Testis (tissue), 3 donors: ENCODE results near the gene IMMP2L. TPM values are rescaled to one million over a fixed set of nuclear protein-coding genes. Genes with fewer than 3 reads are reported as not detected.
A peak's percentile ranks its signal among the peaks of the same experiment; 100 is the strongest.

Source experiments
- DNase-seq: peaks from one replicate; pipeline ENCODE4 v3.0.0-alpha.2; 2019
- H3K27ac ChIP-seq, 2 donors: fragments of 200-600 bp; sonication (generic); one replicate each; pipeline ENCODE4 v1.5.1; 2019
- H3K27me3 ChIP-seq: fragments of 200-600 bp; sonication (generic); one replicate; pipeline ENCODE4 v1.5.1; 2019
- H3K36me3 ChIP-seq: fragments of 200-600 bp; sonication (generic); one replicate; pipeline ENCODE4 v1.5.1; 2017; ENCODE audit warnings: low read depth; ENCODE audit errors: missing control alignments
- H3K4me1 ChIP-seq: fragments of 200-600 bp; sonication (generic); one replicate; pipeline ENCODE4 v1.5.1; 2019
- H3K4me3 ChIP-seq, 2 donors: fragments of 200-600 bp; sonication (generic); one replicate each; pipeline ENCODE4 v1.5.1; 2017 to 2019
- H3K9me3 ChIP-seq: fragments of 200-600 bp; sonication (generic); one replicate; pipeline ENCODE4 v1.5.1; 2017
- CTCF ChIP-seq, 3 experiments: fragments of 450-650 bp in 2 of 3; fragments of 200-600 bp in 1 of 3; sonication (generic) in 1 of 3; IDR thresholded peaks; one replicate each; pipeline ENCODE4 v1.5.1; 2016 to 2019; ENCODE audit warnings: antibody characterized with exemption in 3 of 3, mild to moderate bottlenecking in 2 of 3, moderate library complexity in 1 of 3
- POLR2A ChIP-seq: fragments of 450-650 bp; IDR thresholded peaks from one replicate; pipeline ENCODE4 v1.6.1; 2017; ENCODE audit warnings: antibody characterized with exemption, mild to moderate bottlenecking, moderate library complexity
- WGBS, 2 donors: methylation state at CpG; one replicate each; pipeline ENCODE4 v1.1.5; 2018; 5-methylcytosine and 5-hydroxymethylcytosine counted together
- intact Hi-C: fragments of 100-400 bp; cut with DNase I; formaldehyde crosslinking; loops from one replicate; pipeline ENCODE4 v1.15.1; 2023; ENCODE audit warnings: low total_unique reads
- polyA plus RNA-seq: library from polyadenylated mRNA; stranded (reverse); fragments of 350-450 nt; fragmentation: Illumina TruSeq; extraction: RNeasy Lipid Tissue Mini Kit (QIAGEN cat#74804); gene quantifications from one replicate; pipeline ENCODE4 v1.2.3, GENCODE V29; 2014; ENCODE audit warnings: low read depth, low replicate concordance; ENCODE audit not compliant: insufficient read depth
- total RNA-seq, 2 donors: library from RNA; depleted of rRNA; stranded (reverse); fragments of >200 nt; gene quantifications; one replicate each; pipeline ENCODE4 v1.2.3, GENCODE V29; 2016

IMMP2L gene
- total and polyA plus RNA-seq, 3 donors from 2014 or later: 10.7 to 12.4 (median 11.2) TPM

GRCh38 chr7:111146136-111146535, 416.2 kb downstream of the IMMP2L start:
- peak overlapping the region; percentile 54 to 80 for H3K27ac ChIP-seq
- no peaks in the 10 kb centered on the region for H3K36me3 ChIP-seq
- intact Hi-C loops: no loop called here
- H3K4me3 ChIP-seq: no peak overlapping the region
- no peak for DNase-seq
- H3K27me3 ChIP-seq: no peaks in the 10 kb centered on the region
- H3K4me1 ChIP-seq: peaks cover 23% of the 10 kb centered on the region
- TF ChIP-seq POLR2A (no peak), CTCF (IDR thresholded peaks at IDR 0.05) (no peak)
- H3K9me3 ChIP-seq: no peaks in the 10 kb centered on the region

GRCh38 chr7:111145472-111145871, 416.8 kb downstream of the IMMP2L start:
- WGBS, 2 donors: 25 to 57% methylated on average over 2 of the region's 2 CpGs
- Histone ChIP-seq H3K4me1 (peaks cover 27% of the 10 kb centered on the region), H3K36me3 (no peaks in the 10 kb centered on the region), H3K27ac (peak overlapping the region; percentile 54 to 80), H3K9me3 (no peaks in the 10 kb centered on the region), H3K27me3 (no peaks in the 10 kb centered on the region), H3K4me3 (no peak overlapping the region)
- peak; percentile 76 for DNase-seq
- TF ChIP-seq CTCF (IDR thresholded peaks at IDR 0.05) (no peak), POLR2A (no peak)
- intact Hi-C loops: no loop called here

DNA sequence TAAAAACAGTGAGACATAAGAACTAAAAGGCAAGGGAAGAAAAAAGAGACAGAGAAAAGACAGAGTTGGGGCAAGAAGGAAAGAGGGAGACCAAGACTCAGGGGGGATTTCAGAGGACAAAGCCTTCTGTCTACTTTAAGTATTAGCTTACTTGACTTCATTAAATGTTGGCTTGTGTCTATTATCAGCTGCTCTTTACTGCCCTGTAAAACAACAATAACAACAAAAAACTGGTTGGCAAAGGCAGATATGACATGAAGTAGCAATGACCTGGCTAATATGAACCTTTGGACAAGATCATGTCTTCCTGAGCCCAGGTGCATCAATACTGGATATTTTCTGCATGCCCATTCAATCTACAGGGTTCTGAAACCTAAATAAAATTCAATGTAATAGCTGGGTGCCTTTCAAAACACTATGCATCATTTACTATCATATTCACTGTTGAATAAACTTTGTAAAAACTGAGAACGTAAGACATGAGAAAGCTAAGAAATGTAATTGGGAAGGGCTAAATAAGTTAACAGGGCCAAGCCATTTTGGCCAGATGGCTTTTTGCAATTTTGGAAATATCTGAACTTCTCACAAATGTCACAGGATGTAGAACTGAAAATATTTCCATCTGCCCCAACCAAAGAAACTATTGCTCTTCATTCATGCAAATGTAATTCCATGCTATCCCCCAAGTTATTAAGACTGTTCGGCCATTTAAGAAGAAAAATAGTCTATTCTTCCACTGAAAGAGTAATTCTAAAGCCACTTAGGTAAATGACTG, 422.0 kb downstream of the IMMP2L start:
- no peak overlapping the region for H3K4me3 ChIP-seq
- H3K36me3 ChIP-seq: no peaks in the 10 kb centered on the region
- WGBS, 2 donors: 66 to 79% methylated on average over 2 of the region's 2 CpGs
- H3K9me3 ChIP-seq: no peaks in the 10 kb centered on the region
- no peak for DNase-seq
- peaks cover 44% of the 10 kb centered on the region for H3K4me1 ChIP-seq
- H3K27me3 ChIP-seq: no peaks in the 10 kb centered on the region
- TF ChIP-seq CTCF (IDR thresholded peaks at IDR 0.05) (no peak), POLR2A (no peak)
- H3K27ac ChIP-seq: peak overlapping the region; percentile 23 to 76
- intact Hi-C loops: no loop called here

GRCh38 chr7:111138586-111138985, 423.7 kb downstream of the IMMP2L start:
- Histone ChIP-seq H3K4me1 (peaks cover 29% of the 10 kb centered on the region), H3K27ac (peak overlapping the region; percentile 75 to 76), H3K27me3 (no peaks in the 10 kb centered on the region), H3K9me3 (no peaks in the 10 kb centered on the region), H3K36me3 (no peaks in the 10 kb centered on the region), H3K4me3 (no peak overlapping the region)
- intact Hi-C loops: no loop called here
- TF ChIP-seq CTCF (IDR thresholded peaks at IDR 0.05): no peak
- no peak for TF ChIP-seq POLR2A
- no peak for DNase-seq

DNA sequence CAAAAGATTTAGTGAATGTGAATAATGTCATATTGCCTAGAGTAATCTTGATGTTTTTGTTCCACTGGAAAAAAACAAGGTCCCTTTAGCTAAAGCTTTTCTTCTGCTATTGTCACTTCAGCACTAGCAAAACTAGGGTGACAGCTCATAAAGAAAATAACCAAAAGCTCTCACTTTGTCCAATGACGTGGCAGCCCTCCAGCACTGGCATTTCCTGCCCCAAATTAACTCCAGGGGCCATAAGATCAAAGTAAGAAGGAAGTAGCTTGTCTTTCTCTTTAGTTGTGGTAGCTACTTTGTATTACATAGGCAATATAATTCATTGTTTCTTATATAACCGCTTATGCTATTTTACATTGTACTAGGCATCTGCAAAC, 424.1 kb downstream of the IMMP2L start:
- 29 to 50% methylated on average over 2 of the region's 2 CpGs for WGBS, 2 donors
- Histone ChIP-seq H3K36me3 (no peaks in the 10 kb centered on the region), H3K4me3 (no peak overlapping the region), H3K27me3 (no peaks in the 10 kb centered on the region), H3K4me1 (peaks cover 29% of the 10 kb centered on the region), H3K27ac (peak overlapping the region; percentile 75 to 76), H3K9me3 (no peaks in the 10 kb centered on the region)
- intact Hi-C loops: no loop called here
- TF ChIP-seq POLR2A: no peak
- TF ChIP-seq CTCF (IDR thresholded peaks at IDR 0.05): no peak
- peak; percentile 34 for DNase-seq
